Fibroblast of skin of right quadriceps (primary cell): ENCODE results near the gene LEPROT.

Source experiments
- DNase-seq: peaks from one replicate; pipeline ENCODE4 v3.0.0-alpha.2; 2013

The LEPROT gene

GRCh38 chr1:65412984-65413375 lies 7.5 kb upstream of the LEPROT start:
- DNase-seq: peak; percentile 88

GRCh38 chr1:65414538-65414937 lies 5.9 kb upstream of the LEPROT start:
- DNase-seq: no peak

GRCh38 chr1:65416767-65417166 lies 3.7 kb upstream of the LEPROT start:
- DNase-seq: no peak

- no peak for DNase-seq
Observed at GRCh38 chr1:65417729-65418128, 2.7 kb upstream of the LEPROT start.

GRCh38 chr1:65418522-65419185 lies 1.8 kb upstream of the LEPROT start:
- no peak for DNase-seq

- DNase-seq: peak; percentile 98
Observed at GRCh38 chr1:65419681-65420589, 533 bp upstream of the LEPROT start.

GRCh38 chr1:65421351-65422025 lies 1.0 kb downstream of the LEPROT start:
- DNase-seq: no peak

GRCh38 chr1:65422241-65423203 lies 2.1 kb downstream of the LEPROT start:
- no peak for DNase-seq

GRCh38 chr1:65423884-65424572 lies 3.6 kb downstream of the LEPROT start:
- DNase-seq: peak; percentile 85

GRCh38 chr1:65424573-65424889 lies 4.1 kb downstream of the LEPROT start:
- DNase-seq: no peak

GRCh38 chr1:65425006-65425405 lies 4.5 kb downstream of the LEPROT start:
- DNase-seq: no peak

GRCh38 chr1:65425697-65426096 lies 5.2 kb downstream of the LEPROT start:
- DNase-seq: peak; percentile 83

GRCh38 chr1:65429078-65429477 lies 8.6 kb downstream of the LEPROT start:
- DNase-seq: no peak

GRCh38 chr1:65429806-65430205 lies 9.3 kb downstream of the LEPROT start:
- DNase-seq: peak; percentile 73

GRCh38 chr1:65431111-65431705 lies 10.7 kb downstream of the LEPROT start:
- peak; percentile 47 for DNase-seq

GRCh38 chr1:65432918-65433317 lies 12.4 kb downstream of the LEPROT start:
- DNase-seq: no peak

- DNase-seq: no peak
Observed at GRCh38 chr1:65434255-65434654, 13.8 kb downstream of the LEPROT start.

- DNase-seq: no peak
Observed at GRCh38 chr1:65434760-65435159, 14.3 kb downstream of the LEPROT start.

GRCh38 chr1:65435987-65436386 lies 15.5 kb downstream of the LEPROT start:
- DNase-seq: peak; percentile 79

- no peak for DNase-seq
Observed at GRCh38 chr1:65437616-65438015, 17.1 kb downstream of the LEPROT start.

- DNase-seq: no peak
Observed at GRCh38 chr1:65440322-65440900, 19.9 kb downstream of the LEPROT start.
